HepG2 (cell line): ENCODE results near the gene C1QB. TPM values are rescaled to one million over a fixed set of nuclear protein-coding genes. Genes with fewer than 3 reads are reported as not detected.

ENCODE experiments used
- ATAC-seq: fragments of 200-7000 bp; cut with Tn5 transposase; 3 replicates; pipeline ENCODE4 v1.9.1; 2020; ENCODE audit warnings: mild to moderate bottlenecking, moderate library complexity
- BruUV-seq: library from RNA; stranded (reverse); fragments of 400-500 nt; replicated peaks from 2 replicates; lab custom pipeline; 2021; lab: Mats Ljungman, UMichigan
- CTCF ChIA-PET: fragments of 300-600 bp; formaldehyde crosslinking; extraction: SDS; loops from one replicate; lab custom pipeline; 2021; ENCODE audit warnings: low total read pairs, inconsistent platforms, low intra/inter-chr PET ratio; lab: Yijun Ruan, JAX
- POLR2A ChIA-PET: fragments of 350-600 bp; sonication (Branson Sonifier 250); formaldehyde crosslinking; loops from one replicate; lab custom pipeline; 2020; ENCODE audit warnings: antibody characterized with exemption, inconsistent platforms; lab: Yijun Ruan, JAX
- DNase-seq: peaks from one replicate; pipeline ENCODE4 v3.0.0-alpha.2; 2015; ENCODE audit warnings: low spot score
- FAIRE-seq: peaks from 3 replicates; lab custom pipeline; 2011; peaks lifted over from hg19 to GRCh38; lab: Jason Lieb, UNC
- H2AFZ ChIP-seq: one replicate; pipeline ENCODE4 v1.6.1; 2011; ENCODE audit warnings: low read length, inconsistent platforms
- H3K27ac ChIP-seq: fragments of 300-600 bp; 3 replicates; pipeline ENCODE4 v1.8.0; 2011; ENCODE audit warnings: mixed run types, mild to moderate bottlenecking, mixed read lengths, low read length, inconsistent platforms; ENCODE audit not compliant: insufficient read depth; ENCODE audit errors: extremely low read length
- H3K27me3 ChIP-seq, 2 experiments: fragments of 200-600 bp in 1 of 2; 2 replicates in 1 of 2; 3 replicates in 1 of 2; pipeline versions ENCODE4 v1.6.0 to v1.8.0; 2011; ENCODE audit warnings: low read length in 2 of 2, mild to moderate bottlenecking in 2 of 2, moderate library complexity in 2 of 2, inconsistent platforms in 1 of 2; ENCODE audit not compliant: insufficient read depth in 2 of 2, control insufficient read depth in 1 of 2
- H3K36me3 ChIP-seq, 2 experiments: fragments of 200-600 bp in 1 of 2; replicated peaks in 1 of 2; 2 replicates in 1 of 2; 3 replicates in 1 of 2; pipeline versions ENCODE4 v1.5.1 to v1.8.0; 2011; ENCODE audit warnings: low read length in 2 of 2, inconsistent platforms in 1 of 2; ENCODE audit not compliant: insufficient read depth in 2 of 2, control insufficient read depth in 1 of 2
- H3K4me1 ChIP-seq: 2 replicates; pipeline ENCODE4 v1.5.1; 2012; ENCODE audit warnings: low read length, inconsistent platforms; ENCODE audit not compliant: insufficient read depth
- H3K4me2 ChIP-seq: 2 replicates; pipeline ENCODE4 v1.6.0; 2011; ENCODE audit warnings: low read depth, low read length, inconsistent platforms
- H3K4me3 ChIP-seq, 3 experiments: fragments of 200-600 bp in 1 of 3; sonication (generic), shearing (Covaris generic) in 1 of 3; replicated peaks in 1 of 3; 2 replicates each; pipeline ENCODE4 v1.5.1; 2011 to 2016; ENCODE audit warnings: low read length in 3 of 3, inconsistent platforms in 2 of 3, low read depth in 2 of 3, mild to moderate bottlenecking in 2 of 3, control low read depth in 1 of 3, mixed read lengths in 1 of 3; ENCODE audit not compliant: insufficient read depth in 1 of 3
- H3K79me2 ChIP-seq: one replicate; pipeline ENCODE4 v1.6.1; 2011; ENCODE audit warnings: low read length, inconsistent platforms; ENCODE audit not compliant: insufficient read depth
- H3K9ac ChIP-seq: 2 replicates; pipeline ENCODE4 v1.6.0; 2011; ENCODE audit warnings: mild to moderate bottlenecking, low read depth, low read length, inconsistent platforms; ENCODE audit not compliant: insufficient read depth
- H3K9me3 ChIP-seq: 2 replicates; pipeline ENCODE4 v1.5.1; 2012; ENCODE audit warnings: mild to moderate bottlenecking, low read length
- H4K20me1 ChIP-seq: 2 replicates; pipeline ENCODE4 v1.6.0; 2011; ENCODE audit warnings: inconsistent platforms, mild to moderate bottlenecking, low read length, moderate library complexity; ENCODE audit not compliant: insufficient read depth
- ATF7-NPFF ChIP-seq: sonication (generic); formaldehyde crosslinking; IDR thresholded peaks from 2 replicates; pipeline ENCODE4 v1.8.1; 2023; ENCODE audit warnings: mild to moderate bottlenecking, low read depth, missing genetic modification reagents, moderate library complexity
- KLF13 ChIP-seq: sonication (generic); formaldehyde crosslinking; IDR thresholded peaks from 2 replicates; pipeline ENCODE4 v1.4.0; 2020; ENCODE audit warnings: mild to moderate bottlenecking, missing genetic modification reagents
- RELA ChIP-seq: sonication (generic); formaldehyde crosslinking; IDR thresholded peaks from 2 replicates; pipeline ENCODE4 v1.4.0; 2020; ENCODE audit warnings: missing genetic modification reagents
- SRY ChIP-seq: sonication (generic); formaldehyde crosslinking; IDR thresholded peaks from 2 replicates; pipeline ENCODE4 v1.8.0; 2022; ENCODE audit warnings: mild to moderate bottlenecking, missing genetic modification reagents
- TCF7L2 ChIP-seq: IDR thresholded peaks from 2 replicates; pipeline ENCODE4 v1.6.1; 2011; ENCODE audit warnings: mild to moderate bottlenecking, low read depth, low read length, moderate library complexity
- ZBTB38 ChIP-seq: sonication (generic); formaldehyde crosslinking; IDR thresholded peaks from 2 replicates; pipeline ENCODE4 v1.5.1; 2020; ENCODE audit warnings: mild to moderate bottlenecking, missing genetic modification reagents
- ZFX ChIP-seq: sonication (generic); formaldehyde crosslinking; IDR thresholded peaks from 2 replicates; pipeline ENCODE4 v1.4.0; 2020; ENCODE audit warnings: mild to moderate bottlenecking, low read depth, missing genetic modification reagents, moderate library complexity
- ZNF850 ChIP-seq: sonication (generic); formaldehyde crosslinking; conservative IDR thresholded peaks from 2 replicates; pipeline ENCODE4 v1.9.0; 2021; ENCODE audit warnings: mild to moderate bottlenecking, missing genetic modification reagents
- WGBS: methylation state at CpG from one replicate; pipeline ENCODE4 v1.1.6; 2017; ENCODE audit warnings: low lambda C conversion rate; 5-methylcytosine and 5-hydroxymethylcytosine counted together
- in situ Hi-C: cut with HindIII; loops from 2 replicates; pipeline ENCODE4 v1.10.0; 2017; ENCODE audit warnings: low pct_unique_long_range_greater_than_20kb; ENCODE audit not compliant: extremely low pct_ligation_motif_present
- intact Hi-C: fragments of 100-400 bp; cut with micrococcal nuclease; formaldehyde crosslinking; loops from one replicate; pipeline ENCODE4 v1.10.0; 2022; ENCODE audit not compliant: unreplicated experiment
- microRNA-seq: library from miRNA; unstranded; fragments of <30 nt; microRNA quantifications from one replicate; pipeline ENCODE4, GENCODE V29; 2020
- polyA plus RNA-seq, 8 experiments: library from polyadenylated mRNA; depleted of rRNA in 3 of 8; stranded (reverse) in 7 of 8; unstranded in 1 of 8; fragments of >200 nt; fragmentation: Illumina TruSeq in 4 of 8; extraction: Trizol in 4 of 8; gene quantifications; 2 replicates each; pipeline versions ENCODE4 v1.2.1 to v1.2.3, GENCODE V29; 2011 to 2016; ENCODE audit warnings: low read depth in 4 of 8, missing spikeins in 1 of 8, mixed read lengths in 1 of 8; ENCODE audit not compliant: insufficient read depth in 1 of 8
- small RNA-seq, 3 experiments: library from RNA; depleted of rRNA; stranded (forward); fragments of <200 nt; gene quantifications; one replicate each; pipeline ENCODE3, GENCODE V24; 2012; ENCODE audit warnings: low read depth in 2 of 3, low replicate concordance in 1 of 3; ENCODE audit not compliant: insufficient read length in 3 of 3, insufficient read depth in 2 of 3
- total RNA-seq, 5 experiments: library from RNA; depleted of rRNA; stranded (reverse); fragments of >200 nt; fragmentation: Illumina TruSeq; extraction: Trizol; gene quantifications; 2 replicates each; pipeline ENCODE4 v1.2.3, GENCODE V29; 2016; ENCODE audit warnings: low read depth in 1 of 5

Gene C1QB
- total and polyA plus RNA-seq, 2 of the 13 experiments (the other 11 are each of a cell fraction or from before 2014, with no cell fraction given): not detected

- no peak for TF ChIP-seq ZFX (CRISPR knock-in tag)
- TF ChIP-seq ZBTB38 (CRISPR knock-in tag): no peak
- TF ChIP-seq SRY (CRISPR knock-in tag): no peak
- no peak for TF ChIP-seq TCF7L2
- TF ChIP-seq ATF7-NPFF: no peak
- TF ChIP-seq ZNF850 (CRISPR knock-in tag): no peak
- no peak for TF ChIP-seq KLF13 (CRISPR knock-in tag)
- no peak for TF ChIP-seq RELA (CRISPR knock-in tag)
- Histone ChIP-seq H3K4me3 (peak overlapping the region in 1 of 3 experiments; percentile 43; a peak in 1 of 6 replicates), H3K4me1 (no peaks in the 10 kb centered on the region), H2AFZ (no peak overlapping the region), H3K79me2 (no peaks in the 10 kb centered on the region), H3K9ac (no peak overlapping the region), H3K27ac (no peak overlapping the region), H4K20me1 (no peaks in the 10 kb centered on the region), H3K4me2 (peak overlapping the region; percentile 42; the same call in 1 of the 2 replicates), H3K36me3 (no peaks in the 10 kb centered on the region), H3K27me3 (peaks cover 12 to 53% of the 10 kb centered on the region in 2 experiments), H3K9me3 (no peaks in the 10 kb centered on the region)
- DNase-seq (no peak), ATAC-seq (no peak), FAIRE-seq (no peak)
- intact Hi-C loops (no loop called here), in situ Hi-C loops (loop anchor here (25.0 kb wide), 1 partner anchor 176 kb away; no protein-coding TSS in a partner anchor)
- ChIA-PET POLR2A (no interaction called here), CTCF (no interaction called here)
- 0% methylated on average over 3 of the region's 60 CpGs for WGBS
- BruUV-seq: no TSS peak
Measured at GRCh38 chr1:22711071-22711470, 58.0 kb downstream of the C1QB start.

Small RNA genes lying within 50 kb of the gene (microRNA-seq; reads per million reads assigned to microRNA genes)
- gene MIR6127: not detected

Small RNA genes lying within 50 kb of the gene (small RNA-seq; reads per million reads assigned to genes)
- 0 reads per million in 3 experiments for gene MIR6127

Other genes starting within 250 kb of the C1QB start
- gene ZBTB40, start 201.4 kb upstream of the C1QB start, total RNA-seq (2016; rRNA removed; fragmentation: Illumina TruSeq; extraction: Trizol): 14.7 and 16.5 TPM in 2 replicates
- gene ZBTB40, start 201.4 kb upstream of the C1QB start, polyA plus RNA-seq (2011; rRNA removed): 8.8 and 10.5 TPM in 2 replicates
- not detected in 2 replicates for gene EPHA8, start 89.7 kb upstream of the C1QB start, total RNA-seq (2016; rRNA removed; fragmentation: Illumina TruSeq; extraction: Trizol)
- not detected in 2 replicates for gene EPHA8, start 89.7 kb upstream of the C1QB start, polyA plus RNA-seq (2011; rRNA removed)
- not detected in 2 replicates for gene C1QA, start 16.6 kb upstream of the C1QB start, total RNA-seq (2016; rRNA removed; fragmentation: Illumina TruSeq; extraction: Trizol)
- gene C1QA, start 16.6 kb upstream of the C1QB start, polyA plus RNA-seq (2011; rRNA removed): not detected in 2 replicates
- not detected in 2 replicates for gene C1QC, start 9.6 kb upstream of the C1QB start, total RNA-seq (2016; rRNA removed; fragmentation: Illumina TruSeq; extraction: Trizol)
- gene C1QC, start 9.6 kb upstream of the C1QB start, polyA plus RNA-seq (2011; rRNA removed): not detected in 2 replicates
- 0.11 TPM in 1 of 2 replicates, not detected in the other for gene EPHB2, start 57.6 kb downstream of the C1QB start, total RNA-seq (2016; rRNA removed; fragmentation: Illumina TruSeq; extraction: Trizol)
- 0.03 TPM in 2 replicates for gene EPHB2, start 57.6 kb downstream of the C1QB start, polyA plus RNA-seq (2011; rRNA removed)